GM12864 (cell line): Measurements from ENCODE around the gene LRRC38.

Source experiments
- DNase-seq: peaks from one replicate; pipeline ENCODE4 v3.0.0-alpha.2; 2011; ENCODE audit warnings: low read depth
- H3K4me3 ChIP-seq: 2 replicates; pipeline ENCODE4 v1.5.1; 2011; ENCODE audit warnings: mild to moderate bottlenecking, low read depth, low read length, control low read depth
- TF ChIP-seq, protein P1 (sequence below): IDR thresholded peaks from 2 replicates; pipeline ENCODE4 v1.5.1; 2011; ENCODE audit warnings: low read depth, mild to moderate bottlenecking, moderate library complexity, low read length, control low read depth, inconsistent platforms; ENCODE audit errors: missing control alignments

Gene LRRC38

DNA sequence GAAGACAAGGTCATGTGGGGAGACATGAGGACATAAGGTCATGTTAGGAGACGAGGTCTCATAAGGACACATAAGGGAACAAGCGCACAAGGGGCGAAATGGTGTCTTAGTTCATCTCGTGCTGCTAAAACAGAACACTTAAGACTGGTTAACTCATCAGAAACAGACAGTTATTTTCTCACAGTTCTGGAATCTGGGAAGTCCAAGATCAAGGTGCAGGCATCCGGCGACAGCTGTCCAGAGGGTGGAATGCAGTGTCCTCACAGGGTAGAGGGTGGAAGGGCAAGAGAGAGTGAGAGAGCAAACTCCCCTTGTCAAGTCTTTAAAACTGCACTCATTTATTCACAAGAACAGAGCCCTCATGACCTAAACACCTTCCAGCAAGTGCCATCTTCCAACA lies 35.2 kb upstream of the LRRC38 start:
- no peak overlapping the region for H3K4me3 ChIP-seq
- TF ChIP-seq, protein P1, sequence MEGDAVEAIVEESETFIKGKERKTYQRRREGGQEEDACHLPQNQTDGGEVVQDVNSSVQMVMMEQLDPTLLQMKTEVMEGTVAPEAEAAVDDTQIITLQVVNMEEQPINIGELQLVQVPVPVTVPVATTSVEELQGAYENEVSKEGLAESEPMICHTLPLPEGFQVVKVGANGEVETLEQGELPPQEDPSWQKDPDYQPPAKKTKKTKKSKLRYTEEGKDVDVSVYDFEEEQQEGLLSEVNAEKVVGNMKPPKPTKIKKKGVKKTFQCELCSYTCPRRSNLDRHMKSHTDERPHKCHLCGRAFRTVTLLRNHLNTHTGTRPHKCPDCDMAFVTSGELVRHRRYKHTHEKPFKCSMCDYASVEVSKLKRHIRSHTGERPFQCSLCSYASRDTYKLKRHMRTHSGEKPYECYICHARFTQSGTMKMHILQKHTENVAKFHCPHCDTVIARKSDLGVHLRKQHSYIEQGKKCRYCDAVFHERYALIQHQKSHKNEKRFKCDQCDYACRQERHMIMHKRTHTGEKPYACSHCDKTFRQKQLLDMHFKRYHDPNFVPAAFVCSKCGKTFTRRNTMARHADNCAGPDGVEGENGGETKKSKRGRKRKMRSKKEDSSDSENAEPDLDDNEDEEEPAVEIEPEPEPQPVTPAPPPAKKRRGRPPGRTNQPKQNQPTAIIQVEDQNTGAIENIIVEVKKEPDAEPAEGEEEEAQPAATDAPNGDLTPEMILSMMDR = no peak
- DNase-seq = no peak

DNA sequence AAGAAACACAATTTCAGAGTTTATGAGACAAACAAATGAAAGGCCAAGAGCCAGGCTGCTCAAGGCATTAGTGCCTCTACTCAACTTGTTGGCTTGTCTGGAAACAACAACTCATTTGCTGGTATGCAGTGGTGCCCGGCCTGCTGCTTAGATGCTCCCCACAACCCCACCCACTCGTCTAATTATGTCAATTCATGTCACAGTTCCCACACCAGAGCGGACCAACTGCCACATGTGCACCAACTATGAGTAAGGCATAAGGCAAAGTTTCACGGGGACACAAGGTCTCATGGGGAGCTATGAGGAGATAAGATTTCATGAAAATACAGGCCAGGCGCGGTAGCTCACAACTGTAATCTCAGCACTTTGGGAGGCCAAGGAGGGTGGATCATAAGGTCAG lies 34.5 kb upstream of the LRRC38 start:
- DNase-seq = no peak
- H3K4me3 ChIP-seq = no peak overlapping the region
- TF ChIP-seq, protein P1 = no peak

DNA sequence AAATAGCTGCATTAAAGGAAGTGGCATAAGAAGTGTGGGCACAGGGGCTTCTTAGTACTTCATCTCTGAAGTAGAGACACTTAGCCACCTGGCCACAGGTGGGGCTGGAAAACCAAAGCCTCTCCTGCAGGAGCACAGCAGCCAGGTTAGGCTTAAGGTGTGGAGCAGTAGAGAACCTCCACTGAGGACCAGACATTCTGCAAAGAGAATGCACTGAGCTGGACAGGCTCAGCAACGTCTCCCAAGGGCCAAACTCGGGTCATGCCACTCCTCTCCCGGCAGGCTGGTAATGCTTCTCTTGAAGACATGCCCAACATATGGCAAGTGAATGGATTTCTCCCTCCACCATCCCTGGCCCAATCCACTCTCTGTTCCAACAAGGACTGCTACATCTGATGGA lies 33.0 kb upstream of the LRRC38 start:
- no peak for DNase-seq
- TF ChIP-seq, protein P1 = no peak
- H3K4me3 ChIP-seq = no peak overlapping the region

DNA sequence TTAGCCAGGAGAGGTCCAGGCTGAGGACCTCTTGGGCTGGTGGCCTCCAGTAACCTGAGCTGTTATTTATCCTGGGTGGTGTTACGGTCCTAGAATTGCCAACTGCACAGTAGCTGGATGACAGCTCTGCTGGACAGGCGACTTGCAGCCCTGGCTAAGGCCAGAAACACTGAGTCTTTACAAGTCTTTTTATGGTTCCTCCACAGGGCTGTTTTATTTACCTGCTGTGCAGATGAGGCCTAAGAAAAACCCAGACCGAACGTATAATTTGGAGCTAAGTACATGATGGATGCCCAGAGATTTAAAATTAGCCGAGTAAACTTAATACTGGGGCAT lies 30.4 kb upstream of the LRRC38 start:
- TF ChIP-seq, protein P1 = no peak
- no peak for DNase-seq
- no peak overlapping the region for H3K4me3 ChIP-seq

DNA sequence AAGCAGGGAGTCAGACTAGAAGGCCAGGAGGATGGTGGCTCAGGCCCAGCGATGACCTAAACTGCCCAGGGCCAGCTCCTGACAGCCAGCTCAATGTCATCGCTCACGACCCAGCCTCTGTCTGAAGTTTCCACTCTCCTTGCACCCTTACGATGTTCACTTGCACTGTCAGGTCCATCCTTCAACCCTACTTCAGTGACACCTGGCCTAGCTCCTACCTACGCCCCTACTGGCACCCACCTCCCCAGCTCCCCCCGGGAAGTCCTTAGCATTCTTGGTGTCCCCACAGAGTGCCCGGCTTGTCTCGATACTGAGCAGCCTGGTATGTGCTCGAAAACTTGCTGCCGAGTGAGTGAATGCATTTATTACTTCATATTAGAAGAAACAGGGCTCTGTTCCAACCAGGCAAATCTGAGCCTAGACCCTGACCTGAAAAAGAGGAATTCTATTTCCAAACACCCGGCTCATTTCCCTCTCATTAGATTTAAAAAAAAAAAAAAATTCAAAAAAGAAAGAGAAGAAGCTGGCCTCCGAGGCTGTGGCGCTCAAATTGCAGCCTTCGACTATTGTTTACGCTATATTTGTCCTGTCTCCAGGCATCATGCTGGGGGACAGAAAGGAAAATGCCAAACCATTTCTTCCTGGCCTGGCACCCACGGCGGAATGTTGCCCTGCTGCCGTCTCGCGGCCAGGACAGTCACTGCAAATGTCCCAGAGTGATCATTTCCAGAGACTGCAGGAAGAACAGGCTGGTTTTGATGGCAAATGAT lies 29.8 kb upstream of the LRRC38 start:
- TF ChIP-seq, protein P1 = no peak
- H3K4me3 ChIP-seq = no peak overlapping the region
- no peak for DNase-seq

DNA sequence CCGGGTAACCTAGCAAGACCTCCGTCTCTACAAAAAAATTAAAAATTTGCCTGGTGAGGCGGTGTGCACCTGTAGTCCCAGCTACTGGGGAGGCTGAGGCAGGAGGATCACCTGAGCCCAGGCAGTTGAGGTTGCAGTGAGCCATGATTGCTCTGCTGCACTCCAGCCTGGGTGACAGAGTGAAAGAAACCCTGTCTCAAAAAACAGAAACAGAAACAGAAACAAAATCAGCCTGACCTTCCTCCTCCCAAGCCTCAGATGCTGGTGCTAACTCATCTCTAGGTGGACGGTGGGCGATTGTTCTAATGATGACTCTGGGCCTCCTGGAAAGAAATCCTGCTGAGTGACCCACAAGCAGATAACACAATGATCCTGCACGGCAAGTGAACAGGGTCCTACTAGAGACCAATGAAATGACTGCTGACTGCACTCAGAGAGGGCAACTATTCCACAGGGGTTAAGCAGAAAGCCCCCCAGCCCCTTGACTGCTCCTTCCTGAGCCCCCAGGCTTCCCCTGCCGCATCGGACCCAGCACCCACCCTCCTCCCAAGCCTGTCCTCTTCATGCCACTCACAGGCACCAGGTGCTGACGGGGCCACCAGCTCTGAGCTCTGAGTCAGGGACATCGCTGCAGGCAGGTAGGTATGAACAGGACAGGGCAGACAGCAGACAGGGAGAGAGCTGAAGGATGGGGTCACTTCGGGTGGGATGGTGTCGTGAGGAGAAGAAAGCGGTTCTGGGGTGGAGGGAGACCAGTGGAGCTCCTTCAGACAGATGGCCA lies 27.8 kb upstream of the LRRC38 start:
- TF ChIP-seq, protein P1 = no peak
- H3K4me3 ChIP-seq = no peak overlapping the region
- no peak for DNase-seq

DNA sequence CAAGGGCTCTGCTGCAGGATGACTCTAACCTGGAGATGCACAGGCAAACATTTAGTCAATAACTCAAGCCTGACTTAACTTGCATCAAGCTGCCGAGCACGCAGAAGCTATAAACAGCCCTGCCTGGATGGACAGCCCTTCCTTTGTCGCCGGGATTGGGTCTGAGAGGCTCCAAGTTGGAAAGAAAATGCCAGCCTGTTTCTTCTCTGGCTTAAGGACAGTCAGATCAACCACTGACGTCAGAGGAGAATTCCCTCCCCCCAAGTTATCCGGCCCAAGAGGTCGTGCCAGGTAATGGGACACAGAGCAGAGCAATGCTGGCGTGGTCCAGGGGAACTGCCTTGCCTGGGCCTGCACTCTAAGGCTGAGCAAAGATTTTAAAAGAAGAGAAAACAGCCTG lies 27.1 kb upstream of the LRRC38 start:
- DNase-seq = no peak

More for the DNA sequence above, 27.1 kb upstream of the LRRC38 start:
- H3K4me3 ChIP-seq = no peak overlapping the region
- TF ChIP-seq, protein P1 = no peak
